Neural progenitor cell (in vitro differentiated cells): ENCODE results near the gene ZNF140.

Source experiments
- EZH2 ChIP-seq: fragments of 200-600 bp; sonication (generic); IDR thresholded peaks from 2 replicates; pipeline ENCODE4 v1.6.1; 2017; ENCODE audit warnings: antibody characterized with exemption, mild to moderate bottlenecking, moderate library complexity
- TF ChIP-seq, protein P1 (sequence below): fragments of 200-600 bp; sonication (generic); IDR thresholded peaks from 2 replicates; pipeline ENCODE4 v1.5.1; 2017; ENCODE audit warnings: antibody characterized with exemption, mild to moderate bottlenecking

DNA sequence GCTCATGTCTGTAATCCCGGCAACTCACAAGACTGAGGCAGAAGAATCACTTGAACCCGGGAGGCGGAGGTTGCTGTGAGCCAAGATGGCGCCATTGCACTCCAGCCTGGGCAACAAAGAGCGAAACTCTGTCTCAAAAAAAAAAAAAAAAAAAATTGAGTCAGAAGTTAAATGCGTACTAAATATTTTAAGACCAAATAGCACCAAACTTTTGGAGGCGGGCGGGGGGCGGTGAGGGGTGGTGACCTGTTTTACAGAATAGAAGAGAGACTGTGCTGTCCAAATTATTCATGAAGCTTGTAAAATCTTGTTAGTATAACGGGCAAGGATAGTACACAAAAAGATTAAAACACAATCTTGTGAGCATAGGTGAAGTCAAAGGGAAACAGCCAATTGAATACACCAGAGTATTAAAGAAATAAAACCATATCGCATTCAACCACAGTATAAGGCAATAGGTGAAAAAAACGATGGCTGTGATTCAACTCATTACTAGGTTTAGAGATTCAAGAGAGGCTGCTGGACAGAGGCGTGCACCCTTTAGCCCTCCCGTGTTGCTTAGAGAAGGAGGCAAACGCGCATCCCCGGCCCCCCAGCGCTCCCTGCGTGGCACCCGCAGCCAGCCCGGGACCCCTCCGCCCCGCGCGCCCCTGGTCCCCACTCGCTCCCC is 48.8 kb downstream of the ZNF140 start:
- TF ChIP-seq, protein P1, sequence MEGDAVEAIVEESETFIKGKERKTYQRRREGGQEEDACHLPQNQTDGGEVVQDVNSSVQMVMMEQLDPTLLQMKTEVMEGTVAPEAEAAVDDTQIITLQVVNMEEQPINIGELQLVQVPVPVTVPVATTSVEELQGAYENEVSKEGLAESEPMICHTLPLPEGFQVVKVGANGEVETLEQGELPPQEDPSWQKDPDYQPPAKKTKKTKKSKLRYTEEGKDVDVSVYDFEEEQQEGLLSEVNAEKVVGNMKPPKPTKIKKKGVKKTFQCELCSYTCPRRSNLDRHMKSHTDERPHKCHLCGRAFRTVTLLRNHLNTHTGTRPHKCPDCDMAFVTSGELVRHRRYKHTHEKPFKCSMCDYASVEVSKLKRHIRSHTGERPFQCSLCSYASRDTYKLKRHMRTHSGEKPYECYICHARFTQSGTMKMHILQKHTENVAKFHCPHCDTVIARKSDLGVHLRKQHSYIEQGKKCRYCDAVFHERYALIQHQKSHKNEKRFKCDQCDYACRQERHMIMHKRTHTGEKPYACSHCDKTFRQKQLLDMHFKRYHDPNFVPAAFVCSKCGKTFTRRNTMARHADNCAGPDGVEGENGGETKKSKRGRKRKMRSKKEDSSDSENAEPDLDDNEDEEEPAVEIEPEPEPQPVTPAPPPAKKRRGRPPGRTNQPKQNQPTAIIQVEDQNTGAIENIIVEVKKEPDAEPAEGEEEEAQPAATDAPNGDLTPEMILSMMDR = no peak
- TF ChIP-seq EZH2 = no peak
